Measurements from ENCODE around the gene FADS2. TPM values are rescaled to one million over a fixed set of nuclear protein-coding genes. Genes with fewer than 3 reads are reported as not detected.

The FADS2 gene
- total and polyA plus RNA-seq, 2 experiments from 2014 or later = 124 to 392 TPM

- Histone ChIP-seq H3F3A (replicated peaks; ENCODE audit: low read depth) (peaks cover 20% of the 10 kb centered on the region; the same call in 1 of the 2 replicates), H3K4me2 (no peak overlapping the region), H3K4me1 (ENCODE audit: insufficient read depth) (no peaks in the 10 kb centered on the region), H3K79me2 (replicated peaks; ENCODE audit: insufficient read depth) (peaks cover 12% of the 10 kb centered on the region), H4K20me1 (replicated peaks; ENCODE audit: insufficient read depth) (peaks cover 14% of the 10 kb centered on the region), H3K4me3 (no peak overlapping the region), H3K9me2 (ENCODE audit: insufficient read depth) (no peaks in the 10 kb centered on the region), H3K27ac (ENCODE audit: low read depth) (no peak overlapping the region), H3K36me3 (ENCODE audit: insufficient read depth) (peaks cover 59% of the 10 kb centered on the region), H3K27me3 (ENCODE audit: insufficient read depth) (no peaks in the 10 kb centered on the region), H2AFZ (no peak overlapping the region)
- Mint-ChIP-seq H3K27me3 (ENCODE audit: insufficient read depth, low read depth, poor library complexity) (peaks cover 8% of the 10 kb centered on the region), H3K4me1 (no peaks in the 10 kb centered on the region), H3K36me3 (ENCODE audit: low read depth) (peaks cover 86% of the 10 kb centered on the region), H3K27ac (no peak overlapping the region), H3K4me3 (no peak overlapping the region), H3K9me3 (no peaks in the 10 kb centered on the region)
- no peak for TF ChIP-seq REST (IDR thresholded peaks at IDR 0.05; ENCODE audit: unreplicated experiment)
- no peak for TF ChIP-seq ZNF331 (CRISPR knock-in tag; IDR thresholded peaks at IDR 0.05; ENCODE audit: low read depth)
- TF ChIP-seq CREB1 (CRISPR knock-in tag; IDR thresholded peaks at IDR 0.05; ENCODE audit: low read depth) = no peak
- DNase-seq (ENCODE audit: low spot score) (no peak), ATAC-seq (no peak)
Observed at GRCh38 chr11:61851900-61852295, 23.8 kb downstream of the FADS2 start.

GRCh38 chr11:61853698-61854169 is 25.6 kb downstream of the FADS2 start:
- no peak overlapping the region for H3K4me3 Mint-ChIP-seq
- ATAC-seq (no peak), DNase-seq (ENCODE audit: low spot score) (no peak)
- no peak overlapping the region for H3K27ac Mint-ChIP-seq
- H3K4me1 ChIP-seq (ENCODE audit: insufficient read depth) = no peaks in the 10 kb centered on the region
- peaks cover 21% of the 10 kb centered on the region; the same call in 1 of the 2 replicates for H3F3A ChIP-seq (replicated peaks; ENCODE audit: low read depth)
- H3K27me3 ChIP-seq (ENCODE audit: insufficient read depth) = no peaks in the 10 kb centered on the region
- H4K20me1 ChIP-seq (replicated peaks; ENCODE audit: insufficient read depth) = peaks cover 18% of the 10 kb centered on the region
- H3K36me3 ChIP-seq (ENCODE audit: insufficient read depth) = peaks cover 61% of the 10 kb centered on the region
- H3K9me3 Mint-ChIP-seq = no peaks in the 10 kb centered on the region
- no peak overlapping the region for H3K4me3 ChIP-seq
- peaks cover 8% of the 10 kb centered on the region for H3K27me3 Mint-ChIP-seq (ENCODE audit: insufficient read depth, low read depth, poor library complexity)
- peaks cover 84% of the 10 kb centered on the region for H3K36me3 Mint-ChIP-seq (ENCODE audit: low read depth)
- no peak overlapping the region for H2AFZ ChIP-seq
- TF ChIP-seq CTCF (conservative IDR thresholded peaks at IDR 0.05; ENCODE audit: low read depth in 2 of 2) = no peak
- TF ChIP-seq ZNF331 (CRISPR knock-in tag; IDR thresholded peaks at IDR 0.05; ENCODE audit: low read depth) = no peak
- no peaks in the 10 kb centered on the region for H3K9me2 ChIP-seq (ENCODE audit: insufficient read depth)
- H3K4me1 Mint-ChIP-seq = no peaks in the 10 kb centered on the region
- H3K79me2 ChIP-seq (replicated peaks; ENCODE audit: insufficient read depth) = peaks cover 12% of the 10 kb centered on the region
- no peak overlapping the region for H3K27ac ChIP-seq (ENCODE audit: low read depth)
- no peak overlapping the region for H3K4me2 ChIP-seq
